H1 (cell line): ENCODE results near the gene MAD2L2. TPM values are rescaled to one million over a fixed set of nuclear protein-coding genes. Genes with fewer than 3 reads are reported as not detected.

Experiments
- CHD2 ChIP-seq: IDR thresholded peaks from 2 replicates; pipeline ENCODE4 v1.6.1; 2012; ENCODE audit warnings: low read length, improper control_type of control experiment
- CTBP2 ChIP-seq: IDR thresholded peaks from 2 replicates; pipeline ENCODE4 v1.7.0; 2011; ENCODE audit warnings: borderline replicate concordance, mild to moderate bottlenecking, moderate library complexity, mixed read lengths, low read length; ENCODE audit not compliant: insufficient read depth, insufficient read length
- HDAC2 ChIP-seq, 2 experiments: fragments of 300-600 bp in 1 of 2; sonication (generic) in 1 of 2; IDR thresholded peaks; 2 replicates each; pipeline ENCODE4 v1.6.1; 2011 to 2012; ENCODE audit warnings: low read depth in 2 of 2, low read length in 2 of 2, mild to moderate bottlenecking in 2 of 2, moderate library complexity in 2 of 2, borderline replicate concordance in 1 of 2, inconsistent platforms in 1 of 2
- MAFK ChIP-seq: IDR thresholded peaks from 2 replicates; pipeline ENCODE4 v1.6.1; 2012; ENCODE audit warnings: low read depth, mild to moderate bottlenecking, improper control_type of control experiment, low read length
- SIX5 ChIP-seq: IDR thresholded peaks from 2 replicates; pipeline ENCODE4 v1.6.1; 2011; ENCODE audit warnings: mild to moderate bottlenecking, low read depth, low read length
- SP4 ChIP-seq: IDR thresholded peaks from 2 replicates; pipeline ENCODE4 v1.6.1; 2012; ENCODE audit warnings: low read length, inconsistent platforms
- TEAD4 ChIP-seq: IDR thresholded peaks from 2 replicates; pipeline ENCODE4 v1.6.1; 2012; ENCODE audit warnings: low read depth, low read length, inconsistent platforms, mixed read lengths
- polyA plus RNA-seq, 7 experiments: library from polyadenylated mRNA; depleted of rRNA in 3 of 7; stranded (reverse) in 5 of 7; unstranded in 2 of 7; fragments of >200 nt in 5 of 7; fragments of 200-250 nt in 2 of 7; gene quantifications; 1 replicate in 5 of 7; 2 replicates in 1 of 7; 4 replicates in 1 of 7; pipeline versions ENCODE4 v1.2.1 to v1.2.3, GENCODE V29; 2011 to 2013; ENCODE audit warnings: missing spikeins in 2 of 7, mixed read lengths in 2 of 7
- total RNA-seq: library from RNA; stranded (reverse); fragmentation: NEBNext Ultra II Directional; extraction: Animal tissue kit (Norgen Biotek cat#: 25700); gene quantifications from 2 replicates; pipeline ENCODE4 v1.2.1, GENCODE V29; 2021

Gene MAD2L2
- total and polyA plus RNA-seq, 2 of the 8 experiments (the other 6 are each of a cell fraction or from before 2014, with no cell fraction given) = 310 to 469 TPM

- TF ChIP-seq HDAC2 (IDR thresholded peaks at IDR 0.05; ENCODE audit: borderline replicate concordance in 1 of 2, low read depth in 2 of 2, low read length in 2 of 2) = no peak
- no peak for TF ChIP-seq SIX5
- no peak for TF ChIP-seq MAFK
- TF ChIP-seq CHD2 = no peak
- TF ChIP-seq CTBP2 = no peak
- no peak for TF ChIP-seq TEAD4
- no peak for TF ChIP-seq SP4
Measured at GRCh38 chr1:11701551-11701961, 20.6 kb upstream of the MAD2L2 start (continued).
